ENCODE data around the gene LRRC75A. TPM values are rescaled to one million over a fixed set of nuclear protein-coding genes. Genes with fewer than 3 reads are reported as not detected.

LRRC75A gene
- total and polyA plus RNA-seq, 2 experiments from 2014 or later: 5.3 to 26.2 TPM

DNA sequence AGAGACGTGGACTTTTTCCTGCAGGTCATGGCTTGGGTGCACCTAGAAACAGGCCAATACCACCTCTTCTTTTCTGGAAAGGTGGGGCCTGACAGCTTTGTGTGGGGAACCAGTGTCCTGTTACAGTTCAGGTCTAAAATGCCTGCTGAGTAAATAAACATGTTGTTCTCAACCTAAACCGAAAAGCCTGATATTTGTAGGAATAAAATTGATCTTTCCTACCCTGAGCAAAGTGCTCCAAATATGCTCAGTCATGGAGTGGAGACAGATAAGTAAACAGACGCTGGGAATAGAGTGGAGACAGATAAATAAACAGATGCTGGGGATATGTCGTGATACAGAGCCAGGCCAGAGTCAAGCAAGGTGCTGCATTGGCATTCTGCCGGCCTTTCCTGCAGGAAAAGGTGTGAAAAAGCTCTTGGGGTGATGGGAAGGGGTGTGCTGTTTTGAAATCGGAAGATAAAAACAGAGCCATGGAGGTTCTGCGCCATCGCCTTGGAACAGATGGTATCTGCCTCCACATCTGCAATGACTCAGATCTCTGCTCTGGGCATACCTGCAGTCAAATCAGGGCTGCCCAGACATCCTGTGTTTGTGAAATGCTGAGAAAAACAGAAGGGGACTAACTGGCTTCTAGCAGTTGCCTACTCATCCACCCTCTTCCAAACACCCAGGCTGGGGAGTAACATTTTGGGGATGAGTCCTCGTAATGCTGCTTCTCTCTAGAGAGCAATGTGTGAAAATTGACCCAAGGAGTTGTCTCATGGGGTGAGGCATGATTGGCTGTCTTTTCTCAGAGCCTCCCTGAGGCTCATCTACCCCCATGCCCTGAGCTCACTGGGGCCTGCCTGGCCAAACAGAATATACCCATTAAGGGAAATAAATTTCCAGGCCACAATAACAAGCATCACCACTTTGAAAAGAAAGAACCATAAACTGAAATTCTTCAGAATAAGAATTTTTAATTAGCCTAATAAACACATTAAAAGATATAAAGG, 93.4 kb downstream of the LRRC75A start:
- DNase-seq (ENCODE audit: low spot score): no peak
- Histone ChIP-seq H3K36me3 (ENCODE audit: insufficient read depth) (no peaks in the 10 kb centered on the region), H3K27me3 (ENCODE audit: insufficient read depth) (no peaks in the 10 kb centered on the region), H2AFZ (no peak overlapping the region), H3F3A (replicated peaks; ENCODE audit: low read depth) (no peaks in the 10 kb centered on the region), H3K4me2 (no peak overlapping the region), H3K27ac (ENCODE audit: low read depth) (peak overlapping the region; percentile 66), H3K4me1 (ENCODE audit: insufficient read depth) (peaks cover 19% of the 10 kb centered on the region), H3K4me3 (no peak overlapping the region), H3K9me2 (ENCODE audit: insufficient read depth) (no peaks in the 10 kb centered on the region), H4K20me1 (replicated peaks; ENCODE audit: insufficient read depth) (no peaks in the 10 kb centered on the region), H3K79me2 (replicated peaks; ENCODE audit: insufficient read depth) (no peaks in the 10 kb centered on the region)
- H3K36me3 Mint-ChIP-seq (ENCODE audit: low read depth): no peaks in the 10 kb centered on the region
- H3K27ac Mint-ChIP-seq: peak overlapping the region; percentile 85
- peaks cover 21% of the 10 kb centered on the region for H3K4me1 Mint-ChIP-seq
- H3K4me3 Mint-ChIP-seq: no peak overlapping the region
- peak; percentile 79 for ATAC-seq
- H3K27me3 Mint-ChIP-seq (ENCODE audit: insufficient read depth, low read depth, poor library complexity): peaks cover 5% of the 10 kb centered on the region
- TF ChIP-seq POLR2AphosphoS5 (IDR thresholded peaks at IDR 0.05; ENCODE audit: low read depth): no peak
- TF ChIP-seq, protein P1, sequence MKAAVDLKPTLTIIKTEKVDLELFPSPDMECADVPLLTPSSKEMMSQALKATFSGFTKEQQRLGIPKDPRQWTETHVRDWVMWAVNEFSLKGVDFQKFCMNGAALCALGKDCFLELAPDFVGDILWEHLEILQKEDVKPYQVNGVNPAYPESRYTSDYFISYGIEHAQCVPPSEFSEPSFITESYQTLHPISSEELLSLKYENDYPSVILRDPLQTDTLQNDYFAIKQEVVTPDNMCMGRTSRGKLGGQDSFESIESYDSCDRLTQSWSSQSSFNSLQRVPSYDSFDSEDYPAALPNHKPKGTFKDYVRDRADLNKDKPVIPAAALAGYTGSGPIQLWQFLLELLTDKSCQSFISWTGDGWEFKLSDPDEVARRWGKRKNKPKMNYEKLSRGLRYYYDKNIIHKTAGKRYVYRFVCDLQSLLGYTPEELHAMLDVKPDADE (IDR thresholded peaks at IDR 0.05): no peak
- TF ChIP-seq ZNF114 (CRISPR knock-in tag; IDR thresholded peaks at IDR 0.05): no peak
- TF ChIP-seq, protein P2, sequence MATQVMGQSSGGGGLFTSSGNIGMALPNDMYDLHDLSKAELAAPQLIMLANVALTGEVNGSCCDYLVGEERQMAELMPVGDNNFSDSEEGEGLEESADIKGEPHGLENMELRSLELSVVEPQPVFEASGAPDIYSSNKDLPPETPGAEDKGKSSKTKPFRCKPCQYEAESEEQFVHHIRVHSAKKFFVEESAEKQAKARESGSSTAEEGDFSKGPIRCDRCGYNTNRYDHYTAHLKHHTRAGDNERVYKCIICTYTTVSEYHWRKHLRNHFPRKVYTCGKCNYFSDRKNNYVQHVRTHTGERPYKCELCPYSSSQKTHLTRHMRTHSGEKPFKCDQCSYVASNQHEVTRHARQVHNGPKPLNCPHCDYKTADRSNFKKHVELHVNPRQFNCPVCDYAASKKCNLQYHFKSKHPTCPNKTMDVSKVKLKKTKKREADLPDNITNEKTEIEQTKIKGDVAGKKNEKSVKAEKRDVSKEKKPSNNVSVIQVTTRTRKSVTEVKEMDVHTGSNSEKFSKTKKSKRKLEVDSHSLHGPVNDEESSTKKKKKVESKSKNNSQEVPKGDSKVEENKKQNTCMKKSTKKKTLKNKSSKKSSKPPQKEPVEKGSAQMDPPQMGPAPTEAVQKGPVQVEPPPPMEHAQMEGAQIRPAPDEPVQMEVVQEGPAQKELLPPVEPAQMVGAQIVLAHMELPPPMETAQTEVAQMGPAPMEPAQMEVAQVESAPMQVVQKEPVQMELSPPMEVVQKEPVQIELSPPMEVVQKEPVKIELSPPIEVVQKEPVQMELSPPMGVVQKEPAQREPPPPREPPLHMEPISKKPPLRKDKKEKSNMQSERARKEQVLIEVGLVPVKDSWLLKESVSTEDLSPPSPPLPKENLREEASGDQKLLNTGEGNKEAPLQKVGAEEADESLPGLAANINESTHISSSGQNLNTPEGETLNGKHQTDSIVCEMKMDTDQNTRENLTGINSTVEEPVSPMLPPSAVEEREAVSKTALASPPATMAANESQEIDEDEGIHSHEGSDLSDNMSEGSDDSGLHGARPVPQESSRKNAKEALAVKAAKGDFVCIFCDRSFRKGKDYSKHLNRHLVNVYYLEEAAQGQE (IDR thresholded peaks at IDR 0.05; ENCODE audit: unreplicated experiment): no peak
- no peak for TF ChIP-seq CREB1 (CRISPR knock-in tag; IDR thresholded peaks at IDR 0.05; ENCODE audit: low read depth)
- TF ChIP-seq JUNB (IDR thresholded peaks at IDR 0.05; ENCODE audit: unreplicated experiment): no peak
- TF ChIP-seq STAT1 (IDR thresholded peaks at IDR 0.05; ENCODE audit: unreplicated experiment): no peak
- TF ChIP-seq, protein P3, sequence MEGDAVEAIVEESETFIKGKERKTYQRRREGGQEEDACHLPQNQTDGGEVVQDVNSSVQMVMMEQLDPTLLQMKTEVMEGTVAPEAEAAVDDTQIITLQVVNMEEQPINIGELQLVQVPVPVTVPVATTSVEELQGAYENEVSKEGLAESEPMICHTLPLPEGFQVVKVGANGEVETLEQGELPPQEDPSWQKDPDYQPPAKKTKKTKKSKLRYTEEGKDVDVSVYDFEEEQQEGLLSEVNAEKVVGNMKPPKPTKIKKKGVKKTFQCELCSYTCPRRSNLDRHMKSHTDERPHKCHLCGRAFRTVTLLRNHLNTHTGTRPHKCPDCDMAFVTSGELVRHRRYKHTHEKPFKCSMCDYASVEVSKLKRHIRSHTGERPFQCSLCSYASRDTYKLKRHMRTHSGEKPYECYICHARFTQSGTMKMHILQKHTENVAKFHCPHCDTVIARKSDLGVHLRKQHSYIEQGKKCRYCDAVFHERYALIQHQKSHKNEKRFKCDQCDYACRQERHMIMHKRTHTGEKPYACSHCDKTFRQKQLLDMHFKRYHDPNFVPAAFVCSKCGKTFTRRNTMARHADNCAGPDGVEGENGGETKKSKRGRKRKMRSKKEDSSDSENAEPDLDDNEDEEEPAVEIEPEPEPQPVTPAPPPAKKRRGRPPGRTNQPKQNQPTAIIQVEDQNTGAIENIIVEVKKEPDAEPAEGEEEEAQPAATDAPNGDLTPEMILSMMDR (conservative IDR thresholded peaks at IDR 0.05; ENCODE audit: low read depth in 2 of 2): no peak
- TF ChIP-seq ZNF462 (CRISPR knock-in tag; IDR thresholded peaks at IDR 0.05): no peak
- no peak for TF ChIP-seq EZH2 (IDR thresholded peaks at IDR 0.05; ENCODE audit: low read depth, unreplicated experiment)
- no peak for TF ChIP-seq EZH2phosphoT487 (IDR thresholded peaks at IDR 0.05; ENCODE audit: unreplicated experiment)
- no peaks in the 10 kb centered on the region for H3K9me3 Mint-ChIP-seq
